Loucy (cell line): Measurements from ENCODE around the gene HEPACAM.

Source experiments
- H2AFZ ChIP-seq: fragments of 200-600 bp; sonication (generic); 2 replicates; pipeline ENCODE4 v1.6.0; 2016; ENCODE audit warnings: antibody characterized with exemption, mild to moderate bottlenecking, low read length, moderate library complexity
- H3F3A ChIP-seq: fragments of 200-600 bp; 2 replicates; pipeline ENCODE4 v1.6.0; 2016; ENCODE audit warnings: antibody characterized with exemption, low read depth, mild to moderate bottlenecking
- H3K27me3 ChIP-seq: fragments of 200-600 bp; sonication (generic); 2 replicates; pipeline ENCODE4 v1.6.1; 2014; ENCODE audit warnings: low read length, mild to moderate bottlenecking; ENCODE audit not compliant: insufficient read depth, poor library complexity, severe bottlenecking
- H3K36me3 ChIP-seq: fragments of 200-600 bp; sonication (generic); 2 replicates; pipeline ENCODE4 v1.6.1; 2016; ENCODE audit warnings: low read length; ENCODE audit not compliant: insufficient read depth
- H3K4me1 ChIP-seq: fragments of 200-600 bp; sonication (generic); 2 replicates; pipeline ENCODE4 v1.5.1; 2014; ENCODE audit warnings: low read length, mild to moderate bottlenecking; ENCODE audit not compliant: insufficient read depth, poor library complexity, severe bottlenecking
- H3K4me2 ChIP-seq: fragments of 200-600 bp; sonication (generic); 2 replicates; pipeline ENCODE4 v1.6.0; 2014; ENCODE audit warnings: antibody characterized with exemption, low read length, low read depth, mild to moderate bottlenecking; ENCODE audit not compliant: poor library complexity, severe bottlenecking
- H3K4me3 ChIP-seq: fragments of 200-600 bp; sonication (generic); 2 replicates; pipeline ENCODE4 v1.5.1; 2014; ENCODE audit warnings: low read length, mild to moderate bottlenecking, mixed read lengths; ENCODE audit not compliant: poor library complexity, severe bottlenecking
- H3K79me2 ChIP-seq: fragments of 200-600 bp; sonication (generic); 2 replicates; pipeline ENCODE4 v1.6.1; 2014; ENCODE audit warnings: low read length; ENCODE audit not compliant: insufficient read depth
- H3K9ac ChIP-seq: fragments of 200-600 bp; sonication (generic); 2 replicates; pipeline ENCODE4 v1.6.0; 2014; ENCODE audit warnings: mild to moderate bottlenecking, low read depth, low read length, moderate library complexity; ENCODE audit not compliant: poor library complexity, severe bottlenecking
- H3K9me2 ChIP-seq: fragments of 200-600 bp; sonication (generic); replicated peaks from 2 replicates; pipeline ENCODE4 v1.6.1; 2016; ENCODE audit warnings: low read depth, low read length, mixed read lengths
- H3K9me3 ChIP-seq: fragments of 200-600 bp; sonication (generic); 2 replicates; pipeline ENCODE4 v1.6.1; 2014; ENCODE audit warnings: mild to moderate bottlenecking, antibody characterized with exemption, low read length, low read depth; ENCODE audit not compliant: insufficient read depth
- H4K20me1 ChIP-seq: fragments of 200-600 bp; sonication (generic); 2 replicates; pipeline ENCODE4 v1.6.0; 2014; ENCODE audit warnings: antibody characterized with exemption, low read length, mild to moderate bottlenecking; ENCODE audit not compliant: insufficient read depth, poor library complexity, severe bottlenecking
- CTCF ChIP-seq: fragments of 200-600 bp; sonication (generic); conservative IDR thresholded peaks from 2 replicates; pipeline ENCODE4 v1.5.1; 2014; ENCODE audit warnings: mild to moderate bottlenecking, antibody characterized with exemption, low read length
- EZH2phosphoT487 ChIP-seq: fragments of 200-600 bp; IDR thresholded peaks from 2 replicates; pipeline ENCODE4 v1.6.1; 2018; ENCODE audit warnings: antibody characterized with exemption, mild to moderate bottlenecking, moderate library complexity, borderline replicate concordance

The HEPACAM gene

GRCh38 chr11:124982043-124982442 is 46.2 kb upstream of the HEPACAM start:
- TF ChIP-seq EZH2phosphoT487 (no peak), CTCF (no peak)
- H3K27me3 ChIP-seq: no peaks in the 10 kb centered on the region
- no peaks in the 10 kb centered on the region for H4K20me1 ChIP-seq
- no peaks in the 10 kb centered on the region for H3F3A ChIP-seq
- H3K4me1 ChIP-seq: no peaks in the 10 kb centered on the region
- peaks cover 11% of the 10 kb centered on the region; the same call in 1 of the 2 replicates for H3K9me3 ChIP-seq
- H3K9me2 ChIP-seq: no peaks in the 10 kb centered on the region
- H2AFZ ChIP-seq: no peak overlapping the region
- H3K9ac ChIP-seq: no peak overlapping the region
- H3K36me3 ChIP-seq: peaks cover 75% of the 10 kb centered on the region; the same call in 1 of the 2 replicates
- H3K79me2 ChIP-seq: no peaks in the 10 kb centered on the region; the same call in none of the 2 replicates
- H3K4me2 ChIP-seq: no peak overlapping the region
- H3K4me3 ChIP-seq: no peak overlapping the region

GRCh38 chr11:124978316-124978715 is 42.5 kb upstream of the HEPACAM start:
- Histone ChIP-seq H2AFZ (no peak overlapping the region), H3K27me3 (no peaks in the 10 kb centered on the region), H3K4me3 (no peak overlapping the region), H3K4me1 (no peaks in the 10 kb centered on the region), H3F3A (no peaks in the 10 kb centered on the region), H3K9me2 (no peaks in the 10 kb centered on the region), H3K4me2 (no peak overlapping the region), H3K9me3 (peaks cover 11% of the 10 kb centered on the region; the same call in 1 of the 2 replicates), H3K9ac (no peak overlapping the region), H3K79me2 (no peaks in the 10 kb centered on the region; the same call in none of the 2 replicates), H4K20me1 (no peaks in the 10 kb centered on the region), H3K36me3 (peaks cover 52% of the 10 kb centered on the region; the same call in 1 of the 2 replicates)
- TF ChIP-seq CTCF (no peak), EZH2phosphoT487 (no peak)

- Histone ChIP-seq H4K20me1 (no peaks in the 10 kb centered on the region), H3K4me2 (no peak overlapping the region), H3K4me1 (no peaks in the 10 kb centered on the region), H3K36me3 (peaks cover 45% of the 10 kb centered on the region; the same call in 1 of the 2 replicates), H3K27me3 (no peaks in the 10 kb centered on the region), H3K9me2 (no peaks in the 10 kb centered on the region), H3K9ac (no peak overlapping the region), H3K9me3 (peaks cover 9% of the 10 kb centered on the region; the same call in 1 of the 2 replicates), H3F3A (no peaks in the 10 kb centered on the region), H3K4me3 (no peak overlapping the region), H3K79me2 (no peaks in the 10 kb centered on the region; the same call in none of the 2 replicates), H2AFZ (no peak overlapping the region)
- TF ChIP-seq CTCF: no peak
- no peak for TF ChIP-seq EZH2phosphoT487
These were observed 41.2 kb upstream of the HEPACAM start for GRCh38 chr11:124977006-124977405.
